Measurements from ENCODE around the gene ZNF695.

DNA sequence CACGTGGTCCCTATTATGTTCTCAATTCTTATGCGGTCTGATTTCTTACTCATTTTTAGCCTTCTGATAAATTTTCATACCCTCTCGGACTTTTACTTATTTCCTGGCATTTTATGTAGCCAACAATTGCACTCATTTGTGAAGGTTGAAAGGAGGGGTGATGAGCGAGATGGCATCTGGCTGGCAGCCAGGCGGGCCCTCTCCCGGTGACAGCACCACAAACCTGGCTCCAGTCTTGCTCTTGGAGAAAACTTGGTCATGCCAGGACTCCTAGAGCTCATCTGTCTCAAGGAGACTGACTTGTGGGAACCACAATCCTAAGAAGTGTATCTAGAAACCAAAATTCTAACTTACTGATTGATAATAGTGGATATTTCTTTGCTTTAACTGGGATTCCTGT, 61.5 kb downstream of the ZNF695 start:
- no peak for TF ChIP-seq EP300 (IDR thresholded peaks at IDR 0.05; ENCODE audit: borderline replicate concordance)
- no peak for TF ChIP-seq CREB1 (IDR thresholded peaks at IDR 0.05; ENCODE audit: low read depth)
- TF ChIP-seq, protein P1, sequence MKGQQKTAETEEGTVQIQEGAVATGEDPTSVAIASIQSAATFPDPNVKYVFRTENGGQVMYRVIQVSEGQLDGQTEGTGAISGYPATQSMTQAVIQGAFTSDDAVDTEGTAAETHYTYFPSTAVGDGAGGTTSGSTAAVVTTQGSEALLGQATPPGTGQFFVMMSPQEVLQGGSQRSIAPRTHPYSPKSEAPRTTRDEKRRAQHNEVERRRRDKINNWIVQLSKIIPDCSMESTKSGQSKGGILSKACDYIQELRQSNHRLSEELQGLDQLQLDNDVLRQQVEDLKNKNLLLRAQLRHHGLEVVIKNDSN (IDR thresholded peaks at IDR 0.05): no peak

Data from Ishikawa (cell line).